Sigmoid colon (tissue), 7 donors: ENCODE data around the gene ASB8. TPM values are rescaled to one million over a fixed set of nuclear protein-coding genes. Genes with fewer than 3 reads are reported as not detected.
A peak's percentile ranks its signal among the peaks of the same experiment; 100 is the strongest.
"Not testable (repeated sequence)": the region's sequence is repeated elsewhere in the genome, so short reads cannot be mapped to it uniquely, and the experiment has no call there.

Source experiments
- DNase-seq: peaks from one replicate; pipeline ENCODE4 v3.0.0-alpha.2; 2019
- H3K27ac ChIP-seq, 4 donors: fragments of 200-600 bp; sonication (generic); one replicate each; pipeline ENCODE4 v1.5.1; 2016 to 2019; ENCODE audit warnings: mild to moderate bottlenecking in 1 of 4
- H3K27me3 ChIP-seq, 3 donors: fragments of 200-600 bp; sonication (generic); one replicate each; pipeline ENCODE4 v1.5.1; 2019; ENCODE audit warnings: mild to moderate bottlenecking in 1 of 3
- H3K36me3 ChIP-seq, 4 donors: fragments of 200-600 bp; sonication (generic); one replicate each; pipeline ENCODE4 v1.5.1; 2016 to 2019
- H3K4me1 ChIP-seq, 4 donors: fragments of 200-600 bp; sonication (generic); one replicate each; pipeline ENCODE4 v1.5.1; 2017 to 2019
- H3K4me3 ChIP-seq, 4 donors: fragments of 200-600 bp; sonication (generic); one replicate each; pipeline ENCODE4 v1.5.1; 2017 to 2019; ENCODE audit warnings: mild to moderate bottlenecking in 2 of 4, moderate library complexity in 1 of 4
- H3K9me3 ChIP-seq, 4 donors: fragments of 200-600 bp in 3 of 4; sonication (generic) in 3 of 4; one replicate each; pipeline versions ENCODE4 v1.5.1 to v1.6.1; 2013 to 2019
- CTCF ChIP-seq, 4 experiments: fragments of 450-650 bp in 3 of 4; fragments of 200-600 bp in 1 of 4; IDR thresholded peaks; one replicate each; pipeline ENCODE4 v1.5.1; 2016 to 2019; ENCODE audit warnings: antibody characterized with exemption in 4 of 4, mild to moderate bottlenecking in 3 of 4, moderate library complexity in 2 of 4
- EP300 ChIP-seq, 4 donors: sonication (generic); formaldehyde crosslinking; IDR thresholded peaks; one replicate each; pipeline ENCODE4 v1.6.1; 2017; ENCODE audit warnings: antibody characterized with exemption in 4 of 4
- POLR2A ChIP-seq, 2 donors: fragments of 450-650 bp; IDR thresholded peaks; one replicate each; pipeline ENCODE4 v1.6.1; 2016; ENCODE audit warnings: antibody characterized with exemption in 2 of 2, mild to moderate bottlenecking in 2 of 2, moderate library complexity in 2 of 2
- POLR2AphosphoS5 ChIP-seq, 4 donors: sonication (generic); formaldehyde crosslinking; IDR thresholded peaks; one replicate each; pipeline ENCODE4 v1.6.1; 2017; ENCODE audit warnings: antibody characterized with exemption in 4 of 4
- WGBS, 2 donors: extraction: QIAGEN DNeasy Blood & Tissue Kit; methylation state at CpG; one replicate each; pipeline ENCODE4 v1.1.7; 2013; 5-methylcytosine and 5-hydroxymethylcytosine counted together
- intact Hi-C: fragments of 100-400 bp; cut with DNase I; formaldehyde crosslinking; loops from one replicate; pipeline ENCODE4 v1.15.1; 2023
- polyA plus RNA-seq, 3 donors: library from polyadenylated mRNA; stranded (reverse); fragments of 200-250 nt; gene quantifications; one replicate each; pipeline ENCODE4 v1.2.3, GENCODE V29; 2013
- total RNA-seq, 4 donors: library from RNA; depleted of rRNA; stranded (reverse); fragments of >200 nt; gene quantifications; one replicate each; pipeline ENCODE4 v1.1.0, GENCODE V29; 2016
- donor health status: healthy with polysubstance abuse.
- donor health status: Bipolar disorder and iron deficiency.
- donor health status: healthy.

ASB8 gene
- total and polyA plus RNA-seq, 7 donors, result 20.6 to 64.3 (median 35.6) TPM

DNA sequence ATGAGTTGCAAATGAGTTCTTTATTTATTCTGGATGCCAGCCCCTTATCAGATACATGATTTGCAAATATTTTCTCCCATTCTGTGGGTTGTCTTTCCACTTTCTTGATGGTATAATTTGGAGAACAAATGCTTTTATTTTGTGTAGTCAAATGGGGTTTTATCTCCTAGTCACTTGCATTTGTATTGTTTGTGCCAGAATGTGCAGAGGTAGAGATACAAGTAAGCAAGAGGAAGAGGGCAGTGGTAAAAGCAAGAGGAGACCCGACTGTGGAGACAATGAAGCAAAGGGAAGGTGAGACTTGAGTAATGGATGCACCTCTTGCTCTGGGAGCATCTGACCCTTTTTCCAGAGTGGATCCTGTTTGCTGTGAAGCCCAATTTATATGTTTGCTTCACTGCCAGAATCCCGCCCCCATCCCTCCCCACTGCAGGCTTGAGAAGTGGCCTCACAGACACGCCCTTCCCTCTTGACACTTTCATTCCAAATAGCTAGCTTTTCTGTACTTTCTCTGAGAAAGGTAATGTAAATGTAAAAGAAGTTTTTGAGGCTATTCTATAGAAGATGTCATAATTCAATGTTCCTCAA is 38.9 kb downstream of the ASB8 start:
- DNase-seq, result no peak
- Histone ChIP-seq H3K27me3 (no peaks in the 10 kb centered on the region), H3K36me3 (peaks cover 0 to 12% (median 6%) of the 10 kb centered on the region in 4 donors), H3K9me3 (no peaks in the 10 kb centered on the region), H3K27ac (peak overlapping the region; percentile 68 to 84 (median 77)), H3K4me1 (peaks cover 0 to 22% (median 20%) of the 10 kb centered on the region in 4 donors), H3K4me3 (peak overlapping the region in 3 of 4 donors; percentile 64 to 71 (median 67))
- intact Hi-C loops, result no loop called here
- WGBS, 2 donors, result 15 to 34% methylated on average over 3 of the region's 3 CpGs
- TF ChIP-seq POLR2AphosphoS5 (IDR thresholded peaks at IDR 0.05) (no peak), EP300 (IDR thresholded peaks at IDR 0.05) (no peak), POLR2A (IDR thresholded peaks at IDR 0.05) (no peak), CTCF (IDR thresholded peaks at IDR 0.05) (no peak)

- DNase-seq, result no peak
- intact Hi-C loops, result no loop called here
- Histone ChIP-seq H3K9me3 (no peaks in the 10 kb centered on the region), H3K27ac (no peak overlapping the region), H3K36me3 (no peaks in the 10 kb centered on the region), H3K4me3 (no peak overlapping the region), H3K4me1 (peaks cover 0 to 20% (median 19%) of the 10 kb centered on the region in 4 donors), H3K27me3 (no peaks in the 10 kb centered on the region)
- 96 to 100% methylated on average over 1 of the region's 1 CpG for WGBS, 2 donors
- no peak for TF ChIP-seq EP300 (IDR thresholded peaks at IDR 0.05)
- TF ChIP-seq POLR2AphosphoS5 (IDR thresholded peaks at IDR 0.05), result no peak
- TF ChIP-seq CTCF (IDR thresholded peaks at IDR 0.05), result no peak
- no peak for TF ChIP-seq POLR2A (IDR thresholded peaks at IDR 0.05)
These were observed 41.4 kb downstream of the ASB8 start for GRCh38 chr12:48115957-48116356.

- H3K27ac ChIP-seq, H3K9me3 ChIP-seq, H3K4me1 ChIP-seq, DNase-seq, H3K36me3 ChIP-seq, H3K27me3 ChIP-seq, H3K4me3 ChIP-seq, intact Hi-C loops: not testable (repeated sequence)
- 95% methylated on average over 5 of the region's 5 CpGs for WGBS, 2 donors
These were observed 46.0 kb downstream of the ASB8 start for GRCh38 chr12:48111312-48111693.

DNA sequence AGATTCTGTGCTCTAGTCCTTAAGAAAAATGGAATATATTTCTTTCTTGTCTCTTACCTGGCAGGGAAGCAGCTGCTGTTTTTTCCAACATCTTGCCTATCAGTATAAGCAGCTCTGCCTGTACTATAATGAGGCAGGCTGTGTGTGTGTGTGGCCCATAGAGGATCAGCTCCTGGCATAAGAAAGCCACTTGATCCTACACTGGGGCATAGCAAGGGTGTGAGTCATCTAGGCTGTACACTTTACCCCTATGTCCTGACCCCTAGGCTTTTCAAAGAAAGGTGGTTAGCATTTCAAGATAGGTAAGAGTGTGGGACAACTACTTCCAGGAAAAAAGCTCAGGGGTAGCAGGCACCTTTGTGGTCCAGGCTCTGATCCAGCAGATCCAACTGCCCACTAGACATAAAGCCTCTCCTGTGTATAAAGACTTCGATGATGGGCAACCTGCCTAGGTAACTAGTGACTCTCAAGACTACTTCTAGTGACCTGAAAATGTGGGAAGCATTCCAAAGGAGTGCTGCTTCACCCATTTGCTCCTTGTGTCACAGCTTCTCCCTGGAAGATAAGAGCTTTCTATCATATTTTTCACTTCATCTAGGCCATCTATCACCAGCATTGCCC is 46.5 kb downstream of the ASB8 start:
- TF ChIP-seq POLR2A (IDR thresholded peaks at IDR 0.05) (no peak), POLR2AphosphoS5 (IDR thresholded peaks at IDR 0.05) (no peak), EP300 (IDR thresholded peaks at IDR 0.05) (no peak), CTCF (IDR thresholded peaks at IDR 0.05) (no peak)
- Histone ChIP-seq H3K27ac (no peak overlapping the region), H3K4me3 (no peak overlapping the region), H3K27me3 (no peaks in the 10 kb centered on the region), H3K9me3 (no peaks in the 10 kb centered on the region), H3K36me3 (no peaks in the 10 kb centered on the region), H3K4me1 (peaks cover 0 to 10% (median 7%) of the 10 kb centered on the region in 4 donors)
- intact Hi-C loops, result no loop called here
- no peak for DNase-seq
- WGBS, 2 donors, result 86 to 87% methylated on average over 1 of the region's 1 CpG

DNA sequence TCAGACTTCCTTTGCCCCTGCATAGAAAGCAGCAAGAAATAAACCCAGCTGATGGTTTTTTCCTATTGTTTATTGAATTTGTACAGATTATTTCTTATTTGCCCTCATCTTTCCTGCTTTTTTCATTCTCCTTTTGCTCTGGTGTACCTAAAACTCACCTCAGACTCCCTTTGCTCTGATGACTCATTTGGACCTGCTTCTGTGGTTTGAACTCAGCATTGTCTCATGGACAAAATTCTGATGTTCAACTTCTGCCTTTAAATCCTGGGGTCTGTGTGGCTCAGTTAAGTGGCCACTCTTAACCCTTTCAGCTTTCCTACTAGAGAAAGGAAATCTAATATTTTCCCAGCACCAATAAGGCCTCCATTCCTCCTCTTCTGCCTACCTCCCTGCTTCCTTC is 47.9 kb downstream of the ASB8 start:
- intact Hi-C loops, result no loop called here
- no peak overlapping the region for H3K4me3 ChIP-seq
- H3K9me3 ChIP-seq, result no peaks in the 10 kb centered on the region
- no peak overlapping the region for H3K27ac ChIP-seq
- no peak for DNase-seq
- H3K4me1 ChIP-seq, result peaks cover 0 to 16% (median 15%) of the 10 kb centered on the region in 4 donors
- no peaks in the 10 kb centered on the region for H3K27me3 ChIP-seq
- H3K36me3 ChIP-seq, result no peaks in the 10 kb centered on the region
- no peak for TF ChIP-seq POLR2AphosphoS5 (IDR thresholded peaks at IDR 0.05)
